GM12872 (cell line): ENCODE results near the gene SLC25A25.

Source experiments
- TF ChIP-seq, protein P1 (sequence below): IDR thresholded peaks from 3 replicates; pipeline ENCODE4 v1.5.1; 2011; ENCODE audit warnings: low read depth, mild to moderate bottlenecking, low read length, moderate library complexity; ENCODE audit not compliant: insufficient read depth

Gene SLC25A25

DNA sequence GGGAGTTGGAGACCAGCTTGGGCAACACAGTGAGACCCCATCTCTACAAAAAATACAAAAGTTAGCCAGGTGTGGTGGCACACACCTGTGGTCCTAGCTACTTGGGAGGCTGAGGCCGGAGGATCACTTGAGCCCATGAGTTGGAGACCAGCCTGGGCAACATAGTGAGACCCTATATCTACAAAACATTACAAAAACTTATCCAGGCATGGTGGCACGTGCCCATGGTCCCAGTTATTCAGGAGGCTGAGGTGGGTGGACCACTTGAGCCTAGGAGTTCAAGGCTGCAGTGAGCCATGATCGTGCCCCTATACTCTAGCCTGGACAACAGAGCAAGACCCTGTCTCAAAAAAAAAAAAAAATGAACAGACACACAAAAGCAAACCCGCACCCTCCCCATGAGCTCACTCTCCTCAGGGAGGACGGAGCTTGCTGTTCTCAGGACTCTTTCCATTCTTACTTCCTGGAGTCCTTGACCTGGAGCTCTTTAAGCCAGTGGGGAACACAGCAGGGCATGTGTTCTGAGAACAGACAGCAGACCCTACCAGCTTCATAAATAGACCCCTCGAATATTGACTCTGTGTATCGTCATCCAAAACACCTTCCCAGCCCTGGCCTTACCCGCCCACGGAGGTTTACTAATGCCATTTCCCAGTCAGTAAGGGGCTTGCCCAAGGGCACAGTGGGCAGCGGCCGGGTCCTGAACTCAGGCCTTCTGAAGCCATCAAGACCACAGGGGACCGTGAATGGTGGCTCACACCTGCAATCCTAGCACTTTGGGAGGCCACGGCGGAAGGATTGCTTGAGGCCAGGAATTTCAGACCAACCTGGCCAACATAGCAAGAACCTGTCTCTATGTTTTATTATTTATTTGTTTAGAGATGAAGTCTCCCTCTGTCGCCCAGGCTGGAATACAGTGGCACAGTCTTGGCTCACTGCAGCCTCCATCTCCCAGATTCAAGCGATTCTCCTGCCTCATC is 48.4 kb downstream of the SLC25A25 start:
- TF ChIP-seq, protein P1, sequence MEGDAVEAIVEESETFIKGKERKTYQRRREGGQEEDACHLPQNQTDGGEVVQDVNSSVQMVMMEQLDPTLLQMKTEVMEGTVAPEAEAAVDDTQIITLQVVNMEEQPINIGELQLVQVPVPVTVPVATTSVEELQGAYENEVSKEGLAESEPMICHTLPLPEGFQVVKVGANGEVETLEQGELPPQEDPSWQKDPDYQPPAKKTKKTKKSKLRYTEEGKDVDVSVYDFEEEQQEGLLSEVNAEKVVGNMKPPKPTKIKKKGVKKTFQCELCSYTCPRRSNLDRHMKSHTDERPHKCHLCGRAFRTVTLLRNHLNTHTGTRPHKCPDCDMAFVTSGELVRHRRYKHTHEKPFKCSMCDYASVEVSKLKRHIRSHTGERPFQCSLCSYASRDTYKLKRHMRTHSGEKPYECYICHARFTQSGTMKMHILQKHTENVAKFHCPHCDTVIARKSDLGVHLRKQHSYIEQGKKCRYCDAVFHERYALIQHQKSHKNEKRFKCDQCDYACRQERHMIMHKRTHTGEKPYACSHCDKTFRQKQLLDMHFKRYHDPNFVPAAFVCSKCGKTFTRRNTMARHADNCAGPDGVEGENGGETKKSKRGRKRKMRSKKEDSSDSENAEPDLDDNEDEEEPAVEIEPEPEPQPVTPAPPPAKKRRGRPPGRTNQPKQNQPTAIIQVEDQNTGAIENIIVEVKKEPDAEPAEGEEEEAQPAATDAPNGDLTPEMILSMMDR = no peak

DNA sequence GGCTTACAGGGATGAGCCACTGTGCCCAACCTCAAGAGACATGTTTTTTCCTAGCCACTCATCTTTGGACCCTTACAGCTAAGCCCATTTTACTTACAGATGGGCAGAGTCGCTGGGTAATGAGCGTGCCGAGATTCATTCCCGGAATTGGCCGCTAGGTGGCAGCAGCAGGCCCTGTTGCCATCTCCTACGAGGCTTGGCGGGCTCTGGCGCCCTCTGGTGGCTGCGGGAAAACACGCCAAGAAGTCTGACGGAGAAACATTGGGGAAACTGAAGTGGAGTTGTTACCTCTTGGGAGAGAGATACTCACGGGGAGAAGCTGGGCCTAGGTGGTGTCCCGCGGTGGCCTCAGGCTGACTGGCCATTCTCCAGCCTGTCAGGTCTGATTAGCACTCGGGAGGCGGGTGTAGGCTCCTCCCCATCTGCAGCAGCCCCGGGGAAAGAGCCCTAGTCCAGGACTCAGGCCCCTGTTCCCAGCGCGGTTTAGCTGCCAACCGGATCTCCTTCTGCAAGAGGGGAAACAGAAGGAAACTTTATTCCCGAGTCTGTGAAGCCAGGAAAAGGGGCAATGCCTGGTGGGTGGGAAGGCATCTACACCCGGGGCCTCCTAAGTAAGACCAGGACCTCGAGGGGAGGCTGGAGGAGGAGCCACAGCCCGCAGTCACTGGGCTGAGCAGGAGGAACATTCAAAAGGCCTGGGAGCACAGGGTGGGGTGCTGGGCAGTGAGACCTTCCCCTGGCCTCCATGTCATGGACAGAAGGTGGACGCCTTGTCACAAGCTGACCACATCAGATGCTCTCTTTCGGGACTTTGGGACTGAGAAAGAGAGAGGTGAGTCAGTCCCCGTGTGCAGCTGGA is 49.8 kb downstream of the SLC25A25 start:
- TF ChIP-seq, protein P1 = peak; percentile 100

DNA sequence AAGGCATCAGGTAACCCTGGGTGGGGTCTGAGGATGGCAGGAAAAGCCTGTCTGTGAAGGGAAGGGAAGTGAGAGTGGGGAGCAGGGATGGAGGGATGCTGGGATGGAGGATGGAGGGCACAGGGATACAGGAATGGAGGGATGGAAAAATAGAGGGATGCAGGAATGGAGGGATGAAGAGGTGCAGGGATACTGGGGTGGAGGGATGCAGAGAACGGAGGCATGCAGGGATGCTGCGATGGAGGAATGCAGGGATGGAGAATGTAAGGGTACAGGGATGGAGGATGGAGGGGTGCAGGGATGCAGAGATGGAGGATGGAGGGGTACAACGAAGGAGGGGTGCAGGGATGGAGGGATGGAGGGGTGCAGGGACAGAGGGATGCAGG is 50.4 kb downstream of the SLC25A25 start:
- TF ChIP-seq, protein P1 = no peak

DNA sequence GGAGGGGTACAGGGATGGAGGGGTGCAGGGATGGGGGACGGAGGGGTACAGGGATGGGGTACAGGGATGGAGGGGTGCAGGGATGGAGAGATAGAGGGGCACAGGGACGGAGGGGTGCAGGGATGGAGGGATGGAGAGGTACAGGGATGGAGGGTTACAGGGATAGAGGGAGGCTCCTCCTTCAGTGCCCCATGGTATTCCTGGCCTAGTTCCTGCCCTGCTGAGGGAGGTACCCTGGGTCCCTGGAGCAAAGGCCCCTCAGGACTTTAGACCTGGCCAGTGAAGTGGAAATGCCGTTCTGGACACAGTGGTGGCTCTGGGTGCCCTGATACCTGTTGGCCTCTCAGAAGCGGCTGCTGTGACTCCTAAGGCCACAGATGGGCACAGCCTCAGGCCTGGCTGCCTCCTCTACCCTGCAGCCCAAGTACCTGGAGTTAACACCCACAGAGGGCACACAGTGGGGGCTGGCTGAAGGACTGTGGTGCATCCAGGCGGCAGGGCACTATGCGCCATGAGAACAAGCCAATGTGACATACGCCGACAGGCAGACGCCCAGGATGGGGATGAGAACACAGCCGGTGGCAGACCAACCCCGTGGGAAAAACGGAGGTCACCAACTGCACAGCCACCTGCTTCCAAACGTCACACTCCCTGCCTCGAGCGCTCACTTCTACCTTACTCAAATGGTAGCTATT is 51.1 kb downstream of the SLC25A25 start:
- TF ChIP-seq, protein P1 = no peak

DNA sequence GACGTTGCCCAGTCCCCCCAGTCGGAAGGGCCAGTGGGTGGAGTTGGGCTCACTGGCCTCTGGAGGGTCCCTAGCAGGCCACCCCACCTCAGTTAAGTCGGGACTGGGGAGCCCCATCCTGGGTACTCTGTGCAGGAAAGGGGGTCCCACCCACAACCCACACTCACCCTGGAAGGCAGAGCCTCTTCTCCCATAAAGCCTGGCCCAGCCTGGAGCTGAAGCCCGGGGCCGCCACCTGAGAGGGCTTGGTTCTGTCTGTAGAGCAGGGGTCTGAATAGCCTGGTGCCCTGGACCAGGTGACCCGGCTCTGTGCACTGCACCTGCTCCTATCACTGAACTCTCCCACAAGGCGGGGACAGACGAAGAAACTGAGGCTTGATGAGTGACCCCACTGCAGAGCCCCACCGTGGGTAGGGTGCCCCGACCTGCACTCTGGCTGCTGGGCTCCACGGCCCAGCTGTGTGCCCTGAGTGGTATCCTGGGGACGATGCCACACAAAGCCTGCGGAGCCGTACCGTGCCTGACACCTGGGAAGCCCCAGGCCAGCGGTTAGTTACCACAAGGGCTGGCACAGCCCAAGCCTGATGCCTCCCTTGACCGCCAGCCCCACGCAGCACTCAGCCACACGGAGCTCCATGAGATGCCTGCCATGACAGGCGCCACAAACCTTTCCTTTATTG is 52.2 kb downstream of the SLC25A25 start:
- TF ChIP-seq, protein P1 = no peak

DNA sequence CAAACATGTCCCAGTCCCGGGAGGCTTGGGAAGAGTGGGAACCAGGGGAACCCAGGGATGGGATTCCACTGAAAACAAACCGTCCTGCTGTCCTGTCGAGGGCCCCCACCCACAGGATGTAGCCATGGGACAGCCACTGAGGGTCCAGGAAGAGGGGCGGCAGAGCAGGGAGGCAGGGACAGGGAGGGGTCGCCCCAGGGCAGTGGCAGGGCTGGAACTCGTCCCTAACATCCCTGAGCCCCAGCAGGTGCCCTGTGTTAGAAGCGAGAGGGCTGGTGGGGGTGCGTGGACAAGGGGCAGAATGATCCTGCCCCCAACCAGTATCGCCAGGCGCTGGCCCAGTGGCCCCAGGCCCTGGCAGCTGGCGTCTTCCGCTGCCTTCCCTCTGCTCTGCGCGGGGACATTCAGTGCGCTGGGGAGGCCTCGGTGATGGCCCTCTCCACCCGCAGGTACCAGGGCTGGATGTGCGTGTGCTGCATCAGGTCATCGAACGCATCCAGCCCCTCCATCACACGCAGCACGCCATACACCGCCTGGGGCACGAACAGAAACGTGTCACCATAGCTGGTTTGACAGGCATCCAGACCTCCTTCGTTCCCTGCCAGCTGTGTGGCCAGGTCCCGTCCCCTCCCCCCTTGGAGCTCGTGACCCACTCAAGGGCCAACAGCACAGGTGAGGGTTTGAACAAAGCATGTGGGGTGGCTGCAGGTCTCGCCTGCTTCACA is 52.9 kb downstream of the SLC25A25 start:
- TF ChIP-seq, protein P1 = no peak
